ENCODE measurements around the gene SERTAD2.

Gene SERTAD2

GRCh38 chr2:64644458-64645382 is 9.0 kb downstream of the SERTAD2 start:
- peaks cover 97% of the 10 kb centered on the region for H3K79me2 ChIP-seq (ENCODE audit: low read length)
- H3K9ac ChIP-seq (ENCODE audit: low read length) = peak overlapping the region; percentile 32; the same call in 1 of the 2 replicates
- no peak overlapping the region for H3K27ac ChIP-seq (ENCODE audit: low read length)
- H3K27me3 ChIP-seq (ENCODE audit: low read depth, low read length) = no peaks in the 10 kb centered on the region
- H3K9me3 ChIP-seq (ENCODE audit: insufficient read depth, low read length) = no peaks in the 10 kb centered on the region
- peaks cover 95% of the 10 kb centered on the region for H4K20me1 ChIP-seq (ENCODE audit: insufficient read depth, low read length)
- H3K36me3 ChIP-seq (replicated peaks; ENCODE audit: low read depth, low read length) = no peaks in the 10 kb centered on the region
- H3K4me1 ChIP-seq (ENCODE audit: low read length) = peaks cover 67% of the 10 kb centered on the region
- TF ChIP-seq EZH2phosphoT487 (IDR thresholded peaks at IDR 0.05; ENCODE audit: low read depth) = no peak
- TF ChIP-seq, protein P1, sequence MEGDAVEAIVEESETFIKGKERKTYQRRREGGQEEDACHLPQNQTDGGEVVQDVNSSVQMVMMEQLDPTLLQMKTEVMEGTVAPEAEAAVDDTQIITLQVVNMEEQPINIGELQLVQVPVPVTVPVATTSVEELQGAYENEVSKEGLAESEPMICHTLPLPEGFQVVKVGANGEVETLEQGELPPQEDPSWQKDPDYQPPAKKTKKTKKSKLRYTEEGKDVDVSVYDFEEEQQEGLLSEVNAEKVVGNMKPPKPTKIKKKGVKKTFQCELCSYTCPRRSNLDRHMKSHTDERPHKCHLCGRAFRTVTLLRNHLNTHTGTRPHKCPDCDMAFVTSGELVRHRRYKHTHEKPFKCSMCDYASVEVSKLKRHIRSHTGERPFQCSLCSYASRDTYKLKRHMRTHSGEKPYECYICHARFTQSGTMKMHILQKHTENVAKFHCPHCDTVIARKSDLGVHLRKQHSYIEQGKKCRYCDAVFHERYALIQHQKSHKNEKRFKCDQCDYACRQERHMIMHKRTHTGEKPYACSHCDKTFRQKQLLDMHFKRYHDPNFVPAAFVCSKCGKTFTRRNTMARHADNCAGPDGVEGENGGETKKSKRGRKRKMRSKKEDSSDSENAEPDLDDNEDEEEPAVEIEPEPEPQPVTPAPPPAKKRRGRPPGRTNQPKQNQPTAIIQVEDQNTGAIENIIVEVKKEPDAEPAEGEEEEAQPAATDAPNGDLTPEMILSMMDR (IDR thresholded peaks at IDR 0.05; ENCODE audit: low read depth, low read length) = peak; percentile 21; the same call in 1 of the 2 replicates
- H3K4me3 ChIP-seq (ENCODE audit: low read length) = peak overlapping the region; percentile 69
- H2AFZ ChIP-seq (ENCODE audit: low read depth, low read length) = no peak overlapping the region
- H3K4me2 ChIP-seq (ENCODE audit: low read length) = peak overlapping the region; percentile 88

DNA sequence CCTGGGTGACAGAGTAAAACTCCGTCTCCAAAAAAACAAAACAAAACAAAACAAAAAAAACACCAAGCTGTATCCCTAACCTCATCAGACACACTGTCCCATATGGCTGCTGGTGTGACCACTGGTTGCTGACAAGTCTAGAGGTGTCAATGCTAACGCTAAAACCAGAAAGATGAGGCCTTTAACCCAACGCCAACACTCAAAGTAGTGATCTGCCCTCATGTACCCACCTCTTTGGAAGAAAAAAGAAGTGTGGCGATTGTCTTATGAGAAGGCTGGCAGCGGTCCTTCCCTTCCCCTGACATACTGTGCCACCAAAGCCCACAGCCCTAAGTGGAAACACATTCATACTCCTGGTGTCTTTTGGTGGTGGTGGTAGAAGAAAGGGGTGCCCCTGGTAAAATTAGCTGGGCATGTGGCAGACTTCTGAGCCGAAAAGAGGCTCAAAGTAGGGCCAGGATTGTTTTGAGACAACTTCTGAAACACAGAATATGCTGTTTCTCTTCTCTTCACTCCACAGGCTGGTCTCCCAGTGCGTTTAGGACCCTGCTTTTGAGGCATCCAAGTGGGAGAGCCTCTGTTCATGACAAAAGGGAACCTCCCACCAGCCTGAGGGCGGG is 9.8 kb downstream of the SERTAD2 start:
- Histone ChIP-seq H3K27ac (ENCODE audit: low read length) (no peak overlapping the region), H3K79me2 (ENCODE audit: low read length) (peaks cover 97% of the 10 kb centered on the region), H3K4me3 (ENCODE audit: low read length) (peak overlapping the region; percentile 69), H3K9me3 (ENCODE audit: insufficient read depth, low read length) (no peaks in the 10 kb centered on the region), H3K9ac (ENCODE audit: low read length) (no peak overlapping the region), H3K27me3 (ENCODE audit: low read depth, low read length) (no peaks in the 10 kb centered on the region), H3K4me2 (ENCODE audit: low read length) (peak overlapping the region; percentile 88), H4K20me1 (ENCODE audit: insufficient read depth, low read length) (peaks cover 95% of the 10 kb centered on the region), H3K4me1 (ENCODE audit: low read length) (peaks cover 59% of the 10 kb centered on the region), H3K36me3 (replicated peaks; ENCODE audit: low read depth, low read length) (no peaks in the 10 kb centered on the region), H2AFZ (ENCODE audit: low read depth, low read length) (no peak overlapping the region)
- no peak for TF ChIP-seq EZH2phosphoT487 (IDR thresholded peaks at IDR 0.05; ENCODE audit: low read depth)
- TF ChIP-seq, protein P1 (IDR thresholded peaks at IDR 0.05; ENCODE audit: low read depth, low read length) = no peak

- Histone ChIP-seq H3K4me2 (ENCODE audit: low read length) (no peak overlapping the region), H3K36me3 (replicated peaks; ENCODE audit: low read depth, low read length) (no peaks in the 10 kb centered on the region), H3K4me3 (ENCODE audit: low read length) (no peak overlapping the region), H3K9me3 (ENCODE audit: insufficient read depth, low read length) (no peaks in the 10 kb centered on the region), H3K4me1 (ENCODE audit: low read length) (peaks cover 54% of the 10 kb centered on the region), H4K20me1 (ENCODE audit: insufficient read depth, low read length) (peaks cover 97% of the 10 kb centered on the region), H3K27ac (ENCODE audit: low read length) (no peak overlapping the region), H3K27me3 (ENCODE audit: low read depth, low read length) (no peaks in the 10 kb centered on the region), H2AFZ (ENCODE audit: low read depth, low read length) (no peak overlapping the region), H3K9ac (ENCODE audit: low read length) (no peak overlapping the region), H3K79me2 (ENCODE audit: low read length) (peaks cover 96% of the 10 kb centered on the region)
- TF ChIP-seq, protein P1 (IDR thresholded peaks at IDR 0.05; ENCODE audit: low read depth, low read length) = no peak
- TF ChIP-seq EZH2phosphoT487 (IDR thresholded peaks at IDR 0.05; ENCODE audit: low read depth) = no peak
These were observed 12.1 kb downstream of the SERTAD2 start for GRCh38 chr2:64641599-64641998.

All from OCI-LY3 (cell line).